Neural cell (in vitro differentiated cells): ENCODE data around the gene CNDP2.

ENCODE experiments used
- CTCF ChIP-seq: fragments of 450-650 bp; IDR thresholded peaks from 2 replicates; pipeline ENCODE4 v1.5.1; 2014; ENCODE audit warnings: antibody characterized with exemption, mild to moderate bottlenecking, moderate library complexity; ENCODE audit not compliant: poor library complexity, severe bottlenecking
- POLR2AphosphoS5 ChIP-seq: IDR thresholded peaks from 2 replicates; pipeline ENCODE4 v1.6.1; 2012
- TAF1 ChIP-seq: IDR thresholded peaks from 2 replicates; pipeline ENCODE4 v1.6.1; 2012; ENCODE audit warnings: low read depth

- TF ChIP-seq POLR2AphosphoS5 (no peak), CTCF (no peak), TAF1 (no peak)
Observed at GRCh38 chr18:74510770-74511095, 14.6 kb downstream of the CNDP2 start.
